Right lobe of liver (tissue), 6 donors: ENCODE measurements around the gene BLM. TPM values are rescaled to one million over a fixed set of nuclear protein-coding genes. Genes with fewer than 3 reads are reported as not detected.
A peak's percentile ranks its signal among the peaks of the same experiment; 100 is the strongest.

ENCODE experiments used
- ATAC-seq, 4 donors: fragments of 200-7000 bp; cut with Tn5 transposase; one replicate each; pipeline ENCODE4 v1.9.1; 2020; ENCODE audit warnings: mild to moderate bottlenecking in 4 of 4, moderate library complexity in 4 of 4
- DNase-seq, 3 donors: peaks; one replicate each; pipeline ENCODE4 v3.0.0-alpha.2; 2020
- H3K27ac ChIP-seq, 3 donors: fragments of 200-600 bp; one replicate each; pipeline ENCODE4 v1.8.0; 2022
- H3K27me3 ChIP-seq, 2 donors: fragments of 200-600 bp; one replicate each; pipeline ENCODE4 v1.8.0; 2022
- H3K36me3 ChIP-seq, 4 donors: fragments of 200-600 bp; sonication (generic) in 1 of 4; one replicate each; pipeline versions ENCODE4 v1.5.1 to v1.8.0; 2017 to 2022; ENCODE audit warnings: control low read depth in 1 of 4
- H3K4me1 ChIP-seq, 4 donors: fragments of 200-600 bp; sonication (generic) in 1 of 4; one replicate each; pipeline versions ENCODE4 v1.5.1 to v1.8.0; 2017 to 2022; ENCODE audit warnings: control low read depth in 1 of 4
- H3K4me3 ChIP-seq, 3 donors: fragments of 200-600 bp; one replicate each; pipeline ENCODE4 v1.8.0; 2022
- H3K9me3 ChIP-seq, 4 donors: fragments of 200-600 bp; sonication (generic) in 1 of 4; one replicate each; pipeline versions ENCODE4 v1.5.1 to v1.8.0; 2017 to 2022; ENCODE audit warnings: control low read depth in 1 of 4
- CTCF ChIP-seq, 4 donors: fragments of 200-600 bp in 3 of 4; fragments of 450-650 bp in 1 of 4; IDR thresholded peaks; one replicate each; pipeline versions ENCODE4 v1.5.1 to v1.8.0; 2016 to 2022; ENCODE audit warnings: antibody characterized with exemption in 4 of 4, mild to moderate bottlenecking in 2 of 4
- POLR2A ChIP-seq: fragments of 450-650 bp; IDR thresholded peaks from one replicate; pipeline ENCODE4 v1.6.1; 2017; ENCODE audit warnings: antibody characterized with exemption, mild to moderate bottlenecking
- WGBS: methylation state at CpG from one replicate; pipeline ENCODE4 v1.1.6; 2018; ENCODE audit warnings: low coverage, low lambda C conversion rate; ENCODE audit not compliant: insufficient coverage; ENCODE audit errors: missing lambda C conversion rate; 5-methylcytosine and 5-hydroxymethylcytosine counted together
- intact Hi-C, 2 donors: fragments of 100-400 bp; cut with DNase I; formaldehyde crosslinking; loops; one replicate each; pipeline versions ENCODE4 v1.11.2 to v1.14.1; 2022
- total RNA-seq, 6 experiments: library from RNA; depleted of rRNA in 2 of 6; stranded (reverse); fragments of >200 nt in 2 of 6; fragmentation: NEBNext Ultra II Directional in 3 of 6; extraction: Animal tissue kit (Norgen Biotek cat#: 25700) in 3 of 6; gene quantifications; one replicate each; pipeline versions ENCODE4 v1.1.0 to v1.2.4, GENCODE V29; 2016 to 2023
- donor health status: DM: no; HTN: yes; CAD: no.
- donor health status: DM: no; HTN: no; CAD: no.
- donor health status: DM: no; HTN: no; CAD: no.
- donor health status: DM: no; HTN: yes; CAD: no.
- donor health status: DM: no; HTN: yes; CAD: no.

BLM gene
- total RNA-seq, 6 experiments from 2014 or later: 0.20 to 2.3 (median 0.45) TPM

- DNase-seq: no peak
- TF ChIP-seq CTCF (IDR thresholded peaks at IDR 0.05) (no peak), POLR2A (no peak)
- Histone ChIP-seq H3K27me3 (no peaks in the 10 kb centered on the region), H3K36me3 (no peaks in the 10 kb centered on the region), H3K4me3 (no peak overlapping the region), H3K4me1 (no peaks in the 10 kb centered on the region), H3K9me3 (no peaks in the 10 kb centered on the region), H3K27ac (no peak overlapping the region)
- WGBS: 91% methylated on average over 4 of the region's 4 CpGs
- intact Hi-C loops: no loop called here
- no peak for ATAC-seq
Measured at GRCh38 chr15:90691369-90691768, 25.8 kb upstream of the BLM start.

- WGBS: 96% methylated on average over 4 of the region's 4 CpGs
- H3K4me1 ChIP-seq: no peaks in the 10 kb centered on the region
- intact Hi-C loops: no loop called here
- TF ChIP-seq CTCF (IDR thresholded peaks at IDR 0.05): no peak
- no peak for TF ChIP-seq POLR2A
- H3K27me3 ChIP-seq: no peaks in the 10 kb centered on the region
- no peaks in the 10 kb centered on the region for H3K9me3 ChIP-seq
- DNase-seq (no peak), ATAC-seq (no peak)
- no peak overlapping the region for H3K27ac ChIP-seq
- H3K36me3 ChIP-seq: no peaks in the 10 kb centered on the region
- no peak overlapping the region for H3K4me3 ChIP-seq
Measured at GRCh38 chr15:90691982-90692773, 25.0 kb upstream of the BLM start.

GRCh38 chr15:90694987-90695386, 22.2 kb upstream of the BLM start:
- TF ChIP-seq POLR2A (no peak), CTCF (IDR thresholded peaks at IDR 0.05) (no peak)
- ATAC-seq (peak in 2 of 4 donors; percentile 41 to 65), DNase-seq (no peak)
- Histone ChIP-seq H3K36me3 (no peaks in the 10 kb centered on the region), H3K9me3 (no peaks in the 10 kb centered on the region), H3K4me3 (no peak overlapping the region), H3K27me3 (no peaks in the 10 kb centered on the region), H3K4me1 (no peaks in the 10 kb centered on the region), H3K27ac (no peak overlapping the region)
- intact Hi-C loops: no loop called here

- WGBS: 89% methylated on average over 1 of the region's 1 CpG
- Histone ChIP-seq H3K27me3 (no peaks in the 10 kb centered on the region), H3K4me3 (no peak overlapping the region), H3K36me3 (no peaks in the 10 kb centered on the region), H3K9me3 (no peaks in the 10 kb centered on the region), H3K27ac (no peak overlapping the region), H3K4me1 (no peaks in the 10 kb centered on the region)
- DNase-seq (no peak), ATAC-seq (no peak)
- TF ChIP-seq POLR2A: no peak
- no peak for TF ChIP-seq CTCF (IDR thresholded peaks at IDR 0.05)
- intact Hi-C loops: no loop called here
Measured at GRCh38 chr15:90697175-90697574, 20.0 kb upstream of the BLM start.
